IMR-90 (cell line): ENCODE results near the gene TCERG1L. TPM values are rescaled to one million over a fixed set of nuclear protein-coding genes. Genes with fewer than 3 reads are reported as not detected.

Experiments used
- ATAC-seq: fragments of 200-7000 bp; cut with Tn5 transposase; 2 replicates; pipeline ENCODE4 v1.9.1; 2020; ENCODE audit warnings: low read depth, mild to moderate bottlenecking, moderate library complexity
- BruUV-seq: library from RNA; stranded (reverse); fragments of 400-500 nt; replicated peaks from 2 replicates; lab custom pipeline; 2021; lab: Mats Ljungman, UMichigan
- CTCF ChIA-PET: fragments of 300-600 bp; formaldehyde crosslinking; extraction: SDS; loops from one replicate; lab custom pipeline; 2021; ENCODE audit warnings: antibody characterized with exemption; lab: Yijun Ruan, JAX
- POLR2A ChIA-PET: fragments of 300-600 bp; sonication (Branson Sonifier 250); formaldehyde crosslinking; loops from one replicate; lab custom pipeline; 2022; ENCODE audit warnings: antibody characterized with exemption; ENCODE audit not compliant: unreplicated experiment; lab: Charles Lee
- DNase-seq: peaks from one replicate; pipeline ENCODE4 v3.0.0; 2013
- H2AFZ ChIP-seq: replicated peaks from 2 replicates; pipeline ENCODE3; 2013; ENCODE audit warnings: low read length, mild to moderate bottlenecking; ENCODE audit not compliant: poor library complexity
- H2AK5ac ChIP-seq: 2 replicates; pipeline ENCODE4 v1.6.1; 2013; ENCODE audit warnings: low read depth, low read length, inconsistent platforms
- H2AK9ac ChIP-seq: replicated peaks from 2 replicates; pipeline ENCODE3; 2013; ENCODE audit warnings: mild to moderate bottlenecking, low read depth, low read length, moderate library complexity; ENCODE audit not compliant: poor library complexity
- H2BK120ac ChIP-seq: 2 replicates; pipeline ENCODE4 v1.6.1; 2013; ENCODE audit warnings: low read depth, low read length, inconsistent platforms
- H2BK15ac ChIP-seq: 3 replicates; pipeline ENCODE4 v1.6.1; 2013; ENCODE audit warnings: low read depth, low read length, inconsistent platforms
- H2BK20ac ChIP-seq: 2 replicates; pipeline ENCODE4 v1.6.1; 2013; ENCODE audit warnings: low read depth, mild to moderate bottlenecking, inconsistent platforms, low read length, moderate library complexity
- H2BK5ac ChIP-seq: 2 replicates; pipeline ENCODE4 v1.6.1; 2013; ENCODE audit warnings: mild to moderate bottlenecking, low read depth, low read length, inconsistent platforms; ENCODE audit not compliant: poor library complexity, severe bottlenecking
- H3K14ac ChIP-seq: replicated peaks from 2 replicates; pipeline ENCODE4 v1.6.1; 2013; ENCODE audit warnings: low read depth, low read length, inconsistent platforms
- H3K18ac ChIP-seq: 2 replicates; pipeline ENCODE4 v1.6.1; 2013; ENCODE audit warnings: low read depth, low read length, control low read depth
- H3K23ac ChIP-seq: 2 replicates; pipeline ENCODE4 v1.6.1; 2013; ENCODE audit warnings: low read depth, low read length, inconsistent platforms
- H3K27ac ChIP-seq: 2 replicates; pipeline ENCODE4 v1.5.1; 2013; ENCODE audit warnings: mild to moderate bottlenecking, control low read depth, low read length; ENCODE audit not compliant: insufficient read depth
- H3K27me3 ChIP-seq: 2 replicates; pipeline ENCODE4 v1.6.1; 2013; ENCODE audit warnings: low read length; ENCODE audit not compliant: control insufficient read depth, insufficient read depth
- H3K36me3 ChIP-seq: 2 replicates; pipeline ENCODE4 v1.6.1; 2013; ENCODE audit warnings: low read length, mixed read lengths; ENCODE audit not compliant: control insufficient read depth, insufficient read depth
- H3K4ac ChIP-seq: 2 replicates; pipeline ENCODE4 v1.6.1; 2013; ENCODE audit warnings: low read depth, low read length, inconsistent platforms
- H3K4me1 ChIP-seq: 2 replicates; pipeline ENCODE4 v1.6.1; 2013; ENCODE audit warnings: low read length, mixed read lengths; ENCODE audit not compliant: control insufficient read depth, insufficient read depth
- H3K4me2 ChIP-seq: 2 replicates; pipeline ENCODE4 v1.6.1; 2013; ENCODE audit warnings: low read depth, mild to moderate bottlenecking, control low read depth, low read length, moderate library complexity
- H3K4me3 ChIP-seq: 2 replicates; pipeline ENCODE4 v1.5.1; 2013; ENCODE audit warnings: low read depth, mild to moderate bottlenecking, control low read depth, low read length, moderate library complexity; ENCODE audit not compliant: insufficient read depth
- H3K56ac ChIP-seq: 2 replicates; pipeline ENCODE4 v1.6.1; 2013; ENCODE audit warnings: low read length, inconsistent platforms; ENCODE audit not compliant: insufficient read depth; ENCODE audit errors: extremely low read depth
- H3K79me1 ChIP-seq, 2 experiments: 2 replicates each; pipeline ENCODE4 v1.6.1; 2013; ENCODE audit warnings: low read length in 2 of 2, inconsistent platforms in 1 of 2, low read depth in 1 of 2
- H3K9ac ChIP-seq: 2 replicates; pipeline ENCODE4 v1.6.1; 2013; ENCODE audit warnings: low read depth, low read length, control low read depth
- H3K9me1 ChIP-seq: 2 replicates; pipeline ENCODE4 v1.6.1; 2013; ENCODE audit warnings: low read length, inconsistent platforms; ENCODE audit not compliant: insufficient read depth
- H3K9me3 ChIP-seq: 2 replicates; pipeline ENCODE4 v1.6.1; 2013; ENCODE audit warnings: low read length; ENCODE audit not compliant: control insufficient read depth, insufficient read depth
- H4K20me1 ChIP-seq: 2 replicates; pipeline ENCODE4 v1.6.1; 2013; ENCODE audit warnings: low read length, inconsistent platforms; ENCODE audit not compliant: insufficient read depth
- H4K5ac ChIP-seq: 2 replicates; pipeline ENCODE4 v1.6.1; 2013; ENCODE audit warnings: mild to moderate bottlenecking, low read depth, low read length, control low read depth
- H4K8ac ChIP-seq, 2 experiments: 2 replicates each; pipeline ENCODE4 v1.6.1; 2013; ENCODE audit warnings: low read depth in 2 of 2, low read length in 2 of 2, control low read depth in 1 of 2, inconsistent platforms in 1 of 2
- H4K91ac ChIP-seq: 2 replicates; pipeline ENCODE4 v1.6.1; 2013; ENCODE audit warnings: low read depth, low read length, inconsistent platforms; ENCODE audit not compliant: insufficient read depth
- BHLHE40 ChIP-seq: fragments of 150-350 bp; IDR thresholded peaks from 2 replicates; pipeline ENCODE4 v1.6.1; 2016; ENCODE audit warnings: mild to moderate bottlenecking, low read depth, low read length
- CEBPB ChIP-seq: IDR thresholded peaks from 2 replicates; pipeline ENCODE4 v1.6.1; 2012; ENCODE audit warnings: low read depth, low read length, improper control_type of control experiment
- CHD1 ChIP-seq: IDR thresholded peaks from 2 replicates; pipeline ENCODE4 v1.6.1; 2012; ENCODE audit warnings: low read depth, low read length, improper control_type of control experiment
- FOS ChIP-seq: fragments of 150-350 bp; IDR thresholded peaks from 2 replicates; pipeline ENCODE4 v1.6.1; 2016; ENCODE audit warnings: low read depth, low read length
- MAFK ChIP-seq: IDR thresholded peaks from 2 replicates; pipeline ENCODE4 v1.6.1; 2012; ENCODE audit warnings: low read depth, low read length, improper control_type of control experiment
- MAZ ChIP-seq: IDR thresholded peaks from 2 replicates; pipeline ENCODE4 v1.6.1; 2012; ENCODE audit warnings: low read depth, mild to moderate bottlenecking, low read length, improper control_type of control experiment, moderate library complexity, borderline replicate concordance
- MXI1 ChIP-seq: IDR thresholded peaks from 2 replicates; pipeline ENCODE4 v1.6.1; 2012; ENCODE audit warnings: low read depth, mild to moderate bottlenecking, low read length, moderate library complexity, borderline replicate concordance
- NFE2L2 ChIP-seq: fragments of 150-350 bp; IDR thresholded peaks from 2 replicates; pipeline ENCODE4 v1.6.1; 2016; ENCODE audit warnings: low read depth, mild to moderate bottlenecking, low read length
- POLR2A ChIP-seq: IDR thresholded peaks from 2 replicates; pipeline ENCODE4 v1.6.1; 2012; ENCODE audit warnings: mild to moderate bottlenecking, low read depth, low read length
- RAD21 ChIP-seq: IDR thresholded peaks from 2 replicates; pipeline ENCODE4 v1.6.1; 2012; ENCODE audit warnings: low read length, improper control_type of control experiment
- RCOR1 ChIP-seq: IDR thresholded peaks from 2 replicates; pipeline ENCODE4 v1.6.1; 2012; ENCODE audit warnings: mild to moderate bottlenecking, low read length, improper control_type of control experiment; ENCODE audit not compliant: insufficient replicate concordance
- RFX5 ChIP-seq: IDR thresholded peaks from 2 replicates; pipeline ENCODE4 v1.8.0; 2012; ENCODE audit warnings: low read depth, mild to moderate bottlenecking, low read length, moderate library complexity
- SMC3 ChIP-seq: fragments of 150-350 bp; IDR thresholded peaks from 2 replicates; pipeline ENCODE4 v1.6.1; 2016; ENCODE audit warnings: low read depth, mild to moderate bottlenecking, antibody characterized with exemption, low read length, moderate library complexity
- USF2 ChIP-seq: fragments of 150-350 bp; IDR thresholded peaks from 2 replicates; pipeline ENCODE4 v1.6.1; 2017; ENCODE audit warnings: mild to moderate bottlenecking, antibody characterized with exemption, low read length, low read depth
- WGBS, 2 experiments: methylation state at CpG; one replicate each; pipeline versions ENCODE4 v1.1.5 to v1.1.7; 2013; ENCODE audit warnings: missing lambda C conversion rate in 2 of 2; ENCODE audit not compliant: insufficient read length in 1 of 2; ENCODE audit errors: extremely low coverage in 2 of 2; 5-methylcytosine and 5-hydroxymethylcytosine counted together
- dilution Hi-C: fragments of 300-500 bp; cut with HindIII; formaldehyde crosslinking; loops from one replicate; pipeline ENCODE4 v1.14.3; 2018; ENCODE audit warnings: low sequenced_read_pairs; ENCODE audit not compliant: unreplicated experiment
- in situ Hi-C: fragments of 300-500 bp; cut with MboI; formaldehyde crosslinking; loops from 3 replicates; pipeline ENCODE4 v1.14.3; 2019; ENCODE audit warnings: low sequenced_read_pairs, inconsistent platforms, mixed read lengths
- intact Hi-C: fragments of 100-400 bp; cut with micrococcal nuclease; formaldehyde crosslinking; loops from 2 replicates; pipeline ENCODE4 v1.10.0; 2022
- polyA plus RNA-seq, 3 experiments: library from polyadenylated mRNA; depleted of rRNA; stranded (reverse); fragments of >200 nt; gene quantifications; 2 replicates each; pipeline ENCODE4 v1.2.3, GENCODE V29; 2012; ENCODE audit warnings: low replicate concordance in 1 of 3
- total RNA-seq: library from RNA; depleted of rRNA; stranded (reverse); fragments of >200 nt; gene quantifications from 2 replicates; pipeline ENCODE4 v1.2.3, GENCODE V29; 2012
- TF ChIP-seq, protein P1 (sequence below): conservative IDR thresholded peaks from 2 replicates; pipeline ENCODE4 v1.5.1; 2012; ENCODE audit warnings: mild to moderate bottlenecking, low read depth, low read length, improper control_type of control experiment
- TF ChIP-seq, protein P2 (sequence below): fragments of 150-350 bp; IDR thresholded peaks from 2 replicates; pipeline ENCODE4 v1.6.1; 2016; ENCODE audit warnings: low read depth, mild to moderate bottlenecking, low read length, moderate library complexity, borderline replicate concordance

TCERG1L gene
- total and polyA plus RNA-seq, 2 of the 4 experiments (the other 2 are of a cell fraction), result not detected

DNA sequence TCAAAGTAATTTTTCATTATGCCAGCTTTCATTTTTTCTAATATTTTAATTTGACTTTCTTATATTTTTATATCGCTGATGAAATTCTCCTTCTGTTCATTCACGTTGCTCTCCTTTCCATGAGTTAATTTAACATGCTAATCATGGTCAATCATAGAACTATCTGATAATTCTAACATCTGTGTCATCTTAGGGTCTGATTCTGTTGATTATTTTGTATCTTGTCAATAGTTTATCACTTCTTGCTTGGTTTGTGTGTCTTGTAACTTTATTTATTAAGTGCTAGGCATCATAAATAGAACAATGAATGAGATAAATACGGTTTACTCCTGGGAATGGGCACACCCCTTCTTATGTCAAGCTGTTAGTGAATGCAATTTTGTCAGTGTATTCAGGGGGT, 11.0 kb downstream of the TCERG1L start:
- H3K79me1 ChIP-seq, result no peaks in the 10 kb centered on the region
- H4K8ac ChIP-seq, result no peak overlapping the region
- no peak for TF ChIP-seq NFE2L2
- TF ChIP-seq MAZ, result no peak
- TF ChIP-seq MAFK, result no peak
- TF ChIP-seq RAD21, result no peak
- TF ChIP-seq RFX5, result no peak
- TF ChIP-seq POLR2A, result no peak
- TF ChIP-seq SMC3, result no peak
- TF ChIP-seq USF2, result no peak
- TF ChIP-seq RCOR1, result no peak
- no peak for TF ChIP-seq BHLHE40
- TF ChIP-seq, protein P1, sequence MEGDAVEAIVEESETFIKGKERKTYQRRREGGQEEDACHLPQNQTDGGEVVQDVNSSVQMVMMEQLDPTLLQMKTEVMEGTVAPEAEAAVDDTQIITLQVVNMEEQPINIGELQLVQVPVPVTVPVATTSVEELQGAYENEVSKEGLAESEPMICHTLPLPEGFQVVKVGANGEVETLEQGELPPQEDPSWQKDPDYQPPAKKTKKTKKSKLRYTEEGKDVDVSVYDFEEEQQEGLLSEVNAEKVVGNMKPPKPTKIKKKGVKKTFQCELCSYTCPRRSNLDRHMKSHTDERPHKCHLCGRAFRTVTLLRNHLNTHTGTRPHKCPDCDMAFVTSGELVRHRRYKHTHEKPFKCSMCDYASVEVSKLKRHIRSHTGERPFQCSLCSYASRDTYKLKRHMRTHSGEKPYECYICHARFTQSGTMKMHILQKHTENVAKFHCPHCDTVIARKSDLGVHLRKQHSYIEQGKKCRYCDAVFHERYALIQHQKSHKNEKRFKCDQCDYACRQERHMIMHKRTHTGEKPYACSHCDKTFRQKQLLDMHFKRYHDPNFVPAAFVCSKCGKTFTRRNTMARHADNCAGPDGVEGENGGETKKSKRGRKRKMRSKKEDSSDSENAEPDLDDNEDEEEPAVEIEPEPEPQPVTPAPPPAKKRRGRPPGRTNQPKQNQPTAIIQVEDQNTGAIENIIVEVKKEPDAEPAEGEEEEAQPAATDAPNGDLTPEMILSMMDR, result no peak
- no peak for TF ChIP-seq MXI1
- TF ChIP-seq FOS, result no peak
- no peak for TF ChIP-seq CEBPB
- TF ChIP-seq, protein P2, sequence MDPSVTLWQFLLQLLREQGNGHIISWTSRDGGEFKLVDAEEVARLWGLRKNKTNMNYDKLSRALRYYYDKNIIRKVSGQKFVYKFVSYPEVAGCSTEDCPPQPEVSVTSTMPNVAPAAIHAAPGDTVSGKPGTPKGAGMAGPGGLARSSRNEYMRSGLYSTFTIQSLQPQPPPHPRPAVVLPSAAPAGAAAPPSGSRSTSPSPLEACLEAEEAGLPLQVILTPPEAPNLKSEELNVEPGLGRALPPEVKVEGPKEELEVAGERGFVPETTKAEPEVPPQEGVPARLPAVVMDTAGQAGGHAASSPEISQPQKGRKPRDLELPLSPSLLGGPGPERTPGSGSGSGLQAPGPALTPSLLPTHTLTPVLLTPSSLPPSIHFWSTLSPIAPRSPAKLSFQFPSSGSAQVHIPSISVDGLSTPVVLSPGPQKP, result no peak
- TF ChIP-seq CHD1, result no peak
- no peaks in the 10 kb centered on the region for H3K36me3 ChIP-seq
- H4K5ac ChIP-seq, result no peak overlapping the region
- H3K9ac ChIP-seq, result no peak overlapping the region
- no peak overlapping the region for H2BK120ac ChIP-seq
- dilution Hi-C loops (no loop called here), in situ Hi-C loops (no loop called here), intact Hi-C loops (no loop called here)
- DNase-seq, result no peak
- no peaks in the 10 kb centered on the region for H4K20me1 ChIP-seq
- no peak overlapping the region for H2AFZ ChIP-seq
- no peak overlapping the region for H3K18ac ChIP-seq
- H4K91ac ChIP-seq, result no peak overlapping the region
- no peak overlapping the region for H3K23ac ChIP-seq
- ATAC-seq, result no peak
- H2AK9ac ChIP-seq, result no peak overlapping the region
- H3K9me1 ChIP-seq, result no peaks in the 10 kb centered on the region
- POLR2A ChIA-PET, result no interaction called here
- no peak overlapping the region for H3K14ac ChIP-seq
- H2BK20ac ChIP-seq, result no peak overlapping the region
- no peak overlapping the region for H3K4ac ChIP-seq
- H3K4me1 ChIP-seq, result no peaks in the 10 kb centered on the region
- H3K27ac ChIP-seq, result no peak overlapping the region
- BruUV-seq, result no TSS peak
- CTCF ChIA-PET, result no interaction called here
- peaks cover 4% of the 10 kb centered on the region; the same call in 1 of the 2 replicates for H3K9me3 ChIP-seq
- H3K4me3 ChIP-seq, result no peak overlapping the region
- H2AK5ac ChIP-seq, result no peak overlapping the region
- H3K56ac ChIP-seq, result no peak overlapping the region
- no peak overlapping the region for H2BK5ac ChIP-seq
- no CpG with 5 or more reads among the region's 3 CpGs for WGBS, 2 experiments
- no peak overlapping the region for H3K4me2 ChIP-seq
- no peak overlapping the region for H2BK15ac ChIP-seq
- no peaks in the 10 kb centered on the region for H3K27me3 ChIP-seq
